ENCODE results near the gene ELP6. TPM values are rescaled to one million over a fixed set of nuclear protein-coding genes. Genes with fewer than 3 reads are reported as not detected.

Gene ELP6
- total RNA-seq, 2 experiments from 2014 or later, result 11.0 to 12.3 TPM

GRCh38 chr3:47553407-47553806 is 39.9 kb upstream of the ELP6 start:
- POLR2A ChIA-PET, result no interaction called here
- no peaks in the 10 kb centered on the region for H3K9me3 Mint-ChIP-seq

GRCh38 chr3:47542471-47543173 is 29.1 kb upstream of the ELP6 start:
- CTCF ChIA-PET, result interaction anchor here (0.7 kb wide), 1 partner anchor 20 kb away, joined by 3 read pairs; no protein-coding TSS in a partner anchor
- no peak overlapping the region for H3K4me3 ChIP-seq (ENCODE audit: low read length)
- no peak overlapping the region for H3K4me3 Mint-ChIP-seq
- no peaks in the 10 kb centered on the region for H3K27me3 ChIP-seq (ENCODE audit: control insufficient read depth in 1 of 2, insufficient read depth in 2 of 2, low read length in 2 of 2)
- H3K27me3 Mint-ChIP-seq, result no peaks in the 10 kb centered on the region
- H3K9me3 Mint-ChIP-seq, result no peaks in the 10 kb centered on the region
- H3K36me3 ChIP-seq (ENCODE audit: insufficient read depth, low read length), result no peaks in the 10 kb centered on the region
- ATAC-seq (ENCODE audit: poor library complexity), result no peak
- H3K27ac Mint-ChIP-seq, result no peak overlapping the region
- intact Hi-C loops (cut with DNase I, micrococcal nuclease), result no loop called here
- POLR2A ChIA-PET, result no interaction called here
- TF ChIP-seq CTCF (IDR thresholded peaks at IDR 0.05), result no peak
- H3K4me1 Mint-ChIP-seq (ENCODE audit: low read depth), result no peaks in the 10 kb centered on the region
- DNase-seq, result no peak
- H3K27ac ChIP-seq (ENCODE audit: low read depth in 1 of 2, low read length in 2 of 2), result no peak overlapping the region
- no peaks in the 10 kb centered on the region for H3K4me1 ChIP-seq (ENCODE audit: insufficient read depth, low read length)
- H3K9me3 ChIP-seq (ENCODE audit: control insufficient read depth in 1 of 2, insufficient read depth in 1 of 2, low read length in 2 of 2), result no peaks in the 10 kb centered on the region
- H3K36me3 Mint-ChIP-seq (ENCODE audit: low read depth), result no peaks in the 10 kb centered on the region

More at GRCh38 chr3:47553407-47553806, 39.9 kb upstream of the ELP6 start:
- H3K4me1 ChIP-seq (ENCODE audit: insufficient read depth, low read length), result no peaks in the 10 kb centered on the region
- ATAC-seq (ENCODE audit: poor library complexity) (no peak), DNase-seq (no peak)
- H3K27me3 ChIP-seq (ENCODE audit: control insufficient read depth in 1 of 2, insufficient read depth in 2 of 2, low read length in 2 of 2), result no peaks in the 10 kb centered on the region
- H3K36me3 Mint-ChIP-seq (ENCODE audit: low read depth), result no peaks in the 10 kb centered on the region
- no peak overlapping the region for H3K27ac Mint-ChIP-seq
- CTCF ChIA-PET, result no interaction called here
- no peak overlapping the region for H3K4me3 Mint-ChIP-seq
- H3K9me3 ChIP-seq (ENCODE audit: control insufficient read depth in 1 of 2, insufficient read depth in 1 of 2, low read length in 2 of 2), result no peaks in the 10 kb centered on the region
- H3K27ac ChIP-seq (ENCODE audit: low read depth in 1 of 2, low read length in 2 of 2), result no peak overlapping the region
- H3K27me3 Mint-ChIP-seq, result peaks cover 14% of the 10 kb centered on the region
- no peak overlapping the region for H3K4me3 ChIP-seq (ENCODE audit: low read length)
- H3K4me1 Mint-ChIP-seq (ENCODE audit: low read depth), result no peaks in the 10 kb centered on the region
- TF ChIP-seq CTCF (IDR thresholded peaks at IDR 0.05), result no peak
- intact Hi-C loops (cut with DNase I, micrococcal nuclease), result no loop called here
- no peaks in the 10 kb centered on the region for H3K36me3 ChIP-seq (ENCODE audit: insufficient read depth, low read length)

GRCh38 chr3:47541583-47542108 is 28.1 kb upstream of the ELP6 start:
- H3K36me3 ChIP-seq (ENCODE audit: insufficient read depth, low read length), result no peaks in the 10 kb centered on the region
- H3K27me3 Mint-ChIP-seq, result no peaks in the 10 kb centered on the region
- POLR2A ChIA-PET, result no interaction called here
- CTCF ChIA-PET, result no interaction called here
- intact Hi-C loops (cut with DNase I, micrococcal nuclease), result no loop called here
- H3K4me1 ChIP-seq (ENCODE audit: insufficient read depth, low read length), result no peaks in the 10 kb centered on the region
- no peak overlapping the region for H3K4me3 Mint-ChIP-seq
- H3K27ac Mint-ChIP-seq, result no peak overlapping the region
- DNase-seq, result no peak
- ATAC-seq (ENCODE audit: poor library complexity), result no peak
- H3K27me3 ChIP-seq (ENCODE audit: control insufficient read depth in 1 of 2, insufficient read depth in 2 of 2, low read length in 2 of 2), result no peaks in the 10 kb centered on the region
- H3K27ac ChIP-seq (ENCODE audit: low read depth in 1 of 2, low read length in 2 of 2), result no peak overlapping the region
- no peaks in the 10 kb centered on the region for H3K9me3 ChIP-seq (ENCODE audit: control insufficient read depth in 1 of 2, insufficient read depth in 1 of 2, low read length in 2 of 2)
- no peaks in the 10 kb centered on the region for H3K4me1 Mint-ChIP-seq (ENCODE audit: low read depth)
- TF ChIP-seq CTCF (IDR thresholded peaks at IDR 0.05), result no peak
- H3K36me3 Mint-ChIP-seq (ENCODE audit: low read depth), result no peaks in the 10 kb centered on the region
- no peak overlapping the region for H3K4me3 ChIP-seq (ENCODE audit: low read length)
- no peaks in the 10 kb centered on the region for H3K9me3 Mint-ChIP-seq

Data from CD4-positive, alpha-beta T cell (primary cell).